ENCODE measurements around the gene DLG4.

GRCh38 chr17:7176107-7176840, 43.4 kb downstream of the DLG4 start:
- TF ChIP-seq CTCF (IDR thresholded peaks at IDR 0.05 in 8 of 11, conservative IDR thresholded peaks at IDR 0.05 in 3 of 11) (no peak), POLR2AphosphoS5 (IDR thresholded peaks at IDR 0.05) (no peak), POLR2A (IDR thresholded peaks at IDR 0.05) (no peak)
